Cerebellar nuclear complex (tissue), 1 donor: ENCODE measurements around the gene DYRK1A.

Experiments used
- DNase-seq, 2 experiments: peaks; one replicate each; lab custom pipeline; 2025; lab: John Stamatoyannopoulos, UW

Gene DYRK1A

GRCh38 chr21:37365517-37366481 is 774 bp upstream of the DYRK1A start:
- no peak for DNase-seq

GRCh38 chr21:37367336-37367702 is 746 bp downstream of the DYRK1A start:
- DNase-seq = no peak

- DNase-seq = no peak
Observed at GRCh38 chr21:37367703-37368540, 1.3 kb downstream of the DYRK1A start.

GRCh38 chr21:37368541-37369279 is 2.1 kb downstream of the DYRK1A start:
- no peak for DNase-seq

GRCh38 chr21:37369307-37369854 is 2.8 kb downstream of the DYRK1A start:
- no peak for DNase-seq

GRCh38 chr21:37370152-37371040 is 3.8 kb downstream of the DYRK1A start:
- DNase-seq = no peak

GRCh38 chr21:37371041-37371397 is 4.4 kb downstream of the DYRK1A start:
- no peak for DNase-seq

- no peak for DNase-seq
Observed at GRCh38 chr21:37372127-37372731, 5.7 kb downstream of the DYRK1A start.

GRCh38 chr21:37372951-37373350 is 6.4 kb downstream of the DYRK1A start:
- no peak for DNase-seq

GRCh38 chr21:37373539-37373938 is 7.0 kb downstream of the DYRK1A start:
- no peak for DNase-seq

GRCh38 chr21:37374027-37374426 is 7.5 kb downstream of the DYRK1A start:
- no peak for DNase-seq

- DNase-seq = no peak
Observed at GRCh38 chr21:37375866-37376574, 9.4 kb downstream of the DYRK1A start.

- DNase-seq = no peak
Observed at GRCh38 chr21:37378700-37379139, 12.1 kb downstream of the DYRK1A start.

GRCh38 chr21:37380349-37381323 is 14.1 kb downstream of the DYRK1A start:
- peak; percentile 4 to 60 for DNase-seq

- no peak for DNase-seq
Observed at GRCh38 chr21:37381883-37382585, 15.5 kb downstream of the DYRK1A start.

- no peak for DNase-seq
Observed at GRCh38 chr21:37383086-37383485, 16.5 kb downstream of the DYRK1A start.

- DNase-seq = no peak
Observed at GRCh38 chr21:37383784-37384311, 17.3 kb downstream of the DYRK1A start.

- DNase-seq = no peak
Observed at GRCh38 chr21:37384416-37384815, 17.8 kb downstream of the DYRK1A start.
